Measurements from ENCODE around the gene PICALM. TPM values are rescaled to one million over a fixed set of nuclear protein-coding genes. Genes with fewer than 3 reads are reported as not detected.
"Not testable (repeated sequence)": the region's sequence is repeated elsewhere in the genome, so short reads cannot be mapped to it uniquely, and the experiment has no call there.

The PICALM gene
- 206 and 341 TPM in 2 replicates for total RNA-seq (2014; rRNA removed; shearing (Covaris generic))

GRCh38 chr11:86068951-86069407 lies at the start of gene PICALM:
Gene PICALM, minus strand, starts transcription at chr11:86069084. Its CDS starts 304 bp downstream, at chr11:86068780.
- DNase-seq (ENCODE audit: low read depth) = peak; percentile 99

- no peak for DNase-seq (ENCODE audit: low read depth)
These were observed 49.4 kb upstream of the PICALM start for GRCh38 chr11:86118253-86118652.

GRCh38 chr11:86117712-86118063 lies 48.8 kb upstream of the PICALM start:
- peak; percentile 66 for DNase-seq (ENCODE audit: low read depth)

- peak; percentile 91 for DNase-seq (ENCODE audit: low read depth)
These were observed 48.3 kb upstream of the PICALM start for GRCh38 chr11:86117001-86117711.

GRCh38 chr11:86116386-86116726 lies 47.5 kb upstream of the PICALM start:
- peak; percentile 97 for DNase-seq (ENCODE audit: low read depth)

- DNase-seq (ENCODE audit: low read depth) = peak; percentile 67
These were observed 46.9 kb upstream of the PICALM start for GRCh38 chr11:86115542-86116385.

GRCh38 chr11:86108890-86109638 lies 40.2 kb upstream of the PICALM start:
- DNase-seq (ENCODE audit: low read depth) = no peak

- no peak for DNase-seq (ENCODE audit: low read depth)
These were observed 39.3 kb upstream of the PICALM start for GRCh38 chr11:86108191-86108590.

- DNase-seq (ENCODE audit: low read depth) = no peak
These were observed 38.0 kb upstream of the PICALM start for GRCh38 chr11:86106916-86107315.

- not testable (repeated sequence) for DNase-seq (ENCODE audit: low read depth)
These were observed 37.1 kb upstream of the PICALM start for GRCh38 chr11:86106031-86106430.

- not testable (repeated sequence) for DNase-seq (ENCODE audit: low read depth)
These were observed 36.7 kb upstream of the PICALM start for GRCh38 chr11:86105601-86106000.

- no peak for DNase-seq (ENCODE audit: low read depth)
These were observed 34.9 kb upstream of the PICALM start for GRCh38 chr11:86103808-86104207.

- peak; percentile 59 for DNase-seq (ENCODE audit: low read depth)
These were observed 33.1 kb upstream of the PICALM start for GRCh38 chr11:86101941-86102407.

GRCh38 chr11:86101493-86101892 lies 32.6 kb upstream of the PICALM start:
- peak; percentile 81 for DNase-seq (ENCODE audit: low read depth)

GRCh38 chr11:86099874-86100273 lies 31.0 kb upstream of the PICALM start:
- DNase-seq (ENCODE audit: low read depth) = no peak

GRCh38 chr11:86097980-86098379 lies 29.1 kb upstream of the PICALM start:
- DNase-seq (ENCODE audit: low read depth) = no peak

GRCh38 chr11:86091566-86091965 lies 22.7 kb upstream of the PICALM start:
- peak; percentile 88 for DNase-seq (ENCODE audit: low read depth)

- no peak for DNase-seq (ENCODE audit: low read depth)
These were observed 22.2 kb upstream of the PICALM start for GRCh38 chr11:86091086-86091485.

- peak; percentile 91 for DNase-seq (ENCODE audit: low read depth)
These were observed 20.8 kb upstream of the PICALM start for GRCh38 chr11:86089659-86090058.

- DNase-seq (ENCODE audit: low read depth) = not testable (repeated sequence)
These were observed 18.8 kb upstream of the PICALM start for GRCh38 chr11:86087688-86088087.

GRCh38 chr11:86087256-86087655 lies 18.4 kb upstream of the PICALM start:
- no peak for DNase-seq (ENCODE audit: low read depth)

- DNase-seq (ENCODE audit: low read depth) = no peak
These were observed 12.6 kb upstream of the PICALM start for GRCh38 chr11:86081455-86081854.
